GM21367 (cell line): ENCODE data around the gene KDM3B.

Experiments
- ATAC-seq: cut with Tn5 transposase; IDR thresholded peaks from one replicate; pipeline ENCODE4 v1.9.1; 2021; ENCODE audit not compliant: unreplicated experiment

KDM3B gene

GRCh38 chr5:138346889-138347288 is 5.6 kb upstream of the KDM3B start:
- no peak for ATAC-seq

DNA sequence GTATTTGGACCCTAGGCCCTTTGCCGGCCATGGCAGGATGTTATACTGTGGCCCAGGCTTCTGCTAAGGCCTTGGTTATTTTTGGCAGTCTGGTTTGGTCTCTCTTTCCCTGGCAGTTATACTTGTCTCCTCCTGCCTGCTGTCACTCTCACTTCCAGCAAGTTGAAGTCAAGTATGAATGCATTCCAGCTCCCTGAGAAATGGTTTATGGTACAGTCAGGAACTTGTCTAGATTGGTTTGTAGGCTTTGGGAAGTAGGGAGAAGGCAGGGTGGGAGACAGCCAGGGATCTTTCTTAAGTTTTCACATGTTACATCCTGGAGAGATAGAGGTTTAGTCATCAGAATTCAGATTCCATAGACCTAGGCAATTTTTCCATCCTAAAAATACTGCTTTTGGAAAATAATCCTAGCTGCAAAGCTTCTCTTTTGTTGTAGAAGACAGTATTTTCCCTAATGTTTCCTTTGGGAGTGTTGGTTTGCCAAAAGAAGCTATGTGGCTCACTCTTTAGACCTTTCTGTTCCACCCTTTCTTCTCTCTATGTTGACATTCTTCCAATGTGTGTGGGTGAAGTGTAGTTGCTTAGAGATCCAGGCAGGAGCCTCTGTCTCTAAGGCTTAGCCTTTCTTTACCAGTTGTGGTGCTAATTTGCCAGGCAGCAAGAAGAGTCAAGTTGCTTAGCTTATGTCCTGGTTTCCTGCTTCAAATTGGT is 2.5 kb upstream of the KDM3B start:
- no peak for ATAC-seq

DNA sequence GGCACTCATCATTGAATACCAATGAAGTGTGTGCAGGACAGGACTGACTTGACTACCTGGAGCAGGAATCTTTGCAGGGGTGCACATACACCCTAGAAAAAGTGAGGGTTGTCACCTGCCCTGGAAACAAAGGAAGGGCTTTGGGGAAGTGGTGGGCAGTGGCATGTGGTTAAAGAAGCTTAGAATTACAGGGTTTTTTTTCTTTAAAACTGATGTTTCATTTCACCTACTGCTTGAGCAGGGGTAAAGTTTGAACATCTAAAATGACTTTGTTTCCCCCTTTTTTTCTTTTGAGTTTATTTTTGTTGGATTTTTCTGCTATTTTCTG is 2.0 kb upstream of the KDM3B start:
- no peak for ATAC-seq

GRCh38 chr5:138351056-138351455 is 1.4 kb upstream of the KDM3B start:
- no peak for ATAC-seq

- ATAC-seq, result no peak
Observed at GRCh38 chr5:138351517-138351916, 968 bp upstream of the KDM3B start.

GRCh38 chr5:138352722-138353559 is 456 bp downstream of the KDM3B start:
- peak; percentile 30 for ATAC-seq

DNA sequence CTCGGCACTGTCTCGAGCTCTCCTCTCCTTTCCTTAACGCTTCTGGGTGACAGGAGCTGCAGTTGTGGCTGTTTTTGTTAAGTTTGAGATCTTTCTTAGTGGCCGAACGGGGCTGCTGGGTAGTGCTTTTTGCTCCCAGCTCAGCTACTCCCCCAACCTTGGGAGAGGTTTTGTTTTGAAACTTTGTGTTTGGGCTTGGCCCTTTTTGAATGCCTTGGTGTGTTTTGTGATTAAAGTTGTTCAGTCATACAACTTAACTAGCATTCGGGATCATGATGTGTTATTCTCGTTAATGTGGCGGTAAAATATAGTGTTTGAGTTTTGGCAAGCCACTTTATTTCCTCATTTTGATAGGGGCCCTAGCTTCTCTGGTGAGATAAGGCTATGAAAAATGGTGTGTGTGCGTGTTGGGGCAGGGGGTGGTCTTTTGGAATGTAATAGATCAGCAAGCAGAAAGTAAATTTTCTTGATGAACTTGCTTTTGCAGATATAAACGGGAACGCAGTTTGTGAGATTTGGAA is 1.1 kb downstream of the KDM3B start:
- no peak for ATAC-seq

DNA sequence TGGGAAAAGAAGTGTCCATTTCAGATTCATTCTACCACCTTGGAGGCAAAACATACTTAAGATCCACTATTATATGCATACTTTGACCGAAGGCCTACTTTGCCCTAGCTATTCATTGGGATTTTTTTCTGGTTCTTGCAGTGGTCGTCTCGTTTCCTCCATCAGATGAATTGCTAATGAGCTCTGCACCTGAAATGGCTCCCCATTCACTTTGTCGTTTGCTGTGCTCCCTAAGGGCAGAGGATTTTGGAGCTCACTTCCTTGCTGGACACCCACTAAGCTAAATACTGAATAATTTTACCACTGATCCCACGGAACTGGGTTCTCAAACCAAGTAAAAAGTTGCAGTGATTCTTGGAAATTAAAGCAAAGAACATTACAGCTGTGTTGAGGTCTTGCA is 1.9 kb downstream of the KDM3B start:
- no peak for ATAC-seq

- ATAC-seq, result peak; percentile 47
Observed at GRCh38 chr5:138354926-138355378, 2.5 kb downstream of the KDM3B start.

- ATAC-seq, result no peak
Observed at GRCh38 chr5:138359621-138360020, 7.1 kb downstream of the KDM3B start.

DNA sequence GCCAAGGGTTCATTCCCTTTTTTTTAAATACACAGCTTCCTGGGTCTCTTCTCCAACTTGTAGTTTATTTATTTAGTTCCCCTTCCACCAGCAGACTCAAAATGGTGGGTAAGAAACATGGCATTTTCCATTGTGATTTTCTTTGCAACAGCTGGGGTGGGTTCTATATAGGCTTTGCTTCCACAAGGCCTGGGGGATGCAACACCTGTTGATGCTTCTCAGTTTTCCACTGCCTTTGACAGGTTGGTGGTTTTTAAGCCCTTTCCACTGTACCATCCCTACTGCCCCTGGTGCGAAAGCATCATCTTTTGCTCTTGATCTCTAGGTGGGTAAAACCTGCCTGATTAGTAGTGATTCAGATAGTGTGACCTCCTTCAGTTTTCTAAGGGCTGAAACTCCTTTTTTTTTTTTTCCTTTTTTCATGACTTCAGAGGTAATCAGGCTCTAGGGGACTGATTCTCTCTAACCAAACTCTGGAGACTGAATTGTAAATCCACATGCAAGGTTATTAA is 8.5 kb downstream of the KDM3B start:
- ATAC-seq, result no peak

GRCh38 chr5:138364576-138364975 is 12.1 kb downstream of the KDM3B start:
- ATAC-seq, result no peak

GRCh38 chr5:138366632-138367382 is 14.3 kb downstream of the KDM3B start:
- ATAC-seq, result no peak

DNA sequence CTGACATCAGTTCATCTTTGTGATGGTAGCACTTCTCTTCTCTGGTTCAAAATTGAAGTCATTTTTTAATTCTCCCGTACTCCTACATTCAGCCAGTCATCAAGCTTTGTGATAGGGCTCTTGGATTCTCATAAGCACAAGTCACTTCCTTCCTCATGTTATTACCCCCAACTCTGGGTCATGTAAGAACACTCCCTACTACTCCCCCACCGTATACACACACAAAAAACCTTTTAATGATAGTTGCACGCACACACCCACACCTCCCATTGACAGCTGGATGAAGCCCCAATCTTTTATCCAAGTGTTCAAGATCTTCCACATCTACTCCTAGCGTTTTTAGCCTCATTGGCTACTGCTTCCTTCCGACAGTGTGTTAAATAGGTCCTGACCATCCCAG is 16.8 kb downstream of the KDM3B start:
- ATAC-seq, result no peak

- no peak for ATAC-seq
Observed at GRCh38 chr5:138369706-138370105, 17.2 kb downstream of the KDM3B start.

DNA sequence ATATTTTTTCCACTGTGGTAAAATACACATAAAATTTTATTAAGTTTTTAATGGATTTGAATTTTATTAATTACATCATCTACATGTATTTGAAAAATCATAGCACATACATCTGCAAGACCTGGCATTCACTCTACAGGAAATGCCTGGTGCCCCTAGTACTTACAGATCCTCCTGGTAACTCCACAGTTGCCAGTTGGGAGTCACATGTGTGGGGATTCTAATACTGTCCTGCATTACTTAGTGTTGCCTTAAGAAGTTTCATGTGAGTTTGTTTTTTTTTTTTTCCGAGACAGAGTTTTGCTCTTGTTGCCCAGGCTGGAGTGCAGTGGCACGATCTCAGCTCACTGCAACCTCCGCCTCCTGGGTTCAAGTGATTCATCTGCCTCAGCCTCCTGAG is 18.1 kb downstream of the KDM3B start:
- no peak for ATAC-seq

DNA sequence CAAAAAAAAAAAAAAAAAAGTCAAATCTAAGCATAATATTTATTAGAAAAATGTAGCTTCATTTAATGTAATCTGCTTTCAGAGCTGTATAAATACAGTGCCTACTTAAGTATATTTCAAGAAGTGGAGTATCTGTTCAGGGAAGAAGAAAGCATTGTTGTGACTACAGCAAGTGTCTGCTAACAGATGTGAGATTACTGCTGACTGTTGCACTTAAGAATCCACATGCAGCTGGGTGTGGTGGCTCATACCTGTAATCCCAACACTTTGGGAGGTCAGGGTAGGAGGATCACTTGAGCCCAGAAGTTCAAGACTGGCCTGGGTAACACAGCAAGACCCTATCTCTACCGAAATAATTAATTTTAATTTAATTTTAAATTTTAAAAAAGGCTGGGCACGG is 19.0 kb downstream of the KDM3B start:
- no peak for ATAC-seq

DNA sequence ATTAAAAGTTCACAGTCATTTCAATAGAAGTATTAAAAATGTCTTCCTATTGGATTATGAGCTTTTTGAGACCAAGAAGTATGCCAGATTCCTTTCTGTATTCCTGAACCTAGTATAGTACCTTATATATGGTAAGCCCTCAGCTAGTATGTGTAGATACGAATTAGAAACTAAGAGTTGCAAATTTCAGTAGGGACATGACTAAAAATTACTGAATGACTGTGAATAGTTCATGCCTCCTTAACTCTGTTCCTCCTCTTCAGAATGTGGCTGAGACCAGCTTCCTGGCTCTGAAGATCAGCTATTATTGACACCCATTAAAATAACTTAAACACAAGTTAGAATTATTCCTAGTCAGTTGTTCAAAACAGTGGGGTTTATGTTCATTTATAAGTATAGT is 19.7 kb downstream of the KDM3B start:
- ATAC-seq, result peak; percentile 66

- no peak for ATAC-seq
Observed at GRCh38 chr5:138372653-138373052, 20.2 kb downstream of the KDM3B start.

DNA sequence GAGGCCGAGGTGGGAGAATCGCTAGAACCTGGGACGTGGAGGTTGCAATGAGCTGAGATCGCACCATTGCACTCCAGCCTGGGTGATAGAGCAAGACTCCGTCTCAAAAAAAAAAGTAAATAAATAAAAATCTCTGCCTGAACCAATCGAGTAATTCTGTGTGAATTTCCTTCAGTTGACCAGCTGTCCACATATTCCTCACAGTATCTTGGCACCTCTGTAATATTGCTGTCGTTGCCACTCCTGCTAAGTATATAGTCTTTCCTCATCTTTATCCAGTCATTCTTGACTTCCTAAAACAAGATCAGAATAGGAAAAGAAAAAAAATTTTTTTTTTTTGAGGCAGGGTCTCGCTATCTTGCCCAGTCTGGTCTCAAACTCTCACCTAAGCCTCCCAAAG is 29.9 kb downstream of the KDM3B start:
- no peak for ATAC-seq

- ATAC-seq, result no peak
Observed at GRCh38 chr5:138385660-138386059, 33.2 kb downstream of the KDM3B start.
